Activated CD4-positive, alpha-beta memory T cell treated with anti-CD3 and anti-CD28 coated beads for 36 hours (primary cell): ENCODE data around the gene PACRG. TPM values are rescaled to one million over a fixed set of nuclear protein-coding genes. Genes with fewer than 3 reads are reported as not detected.

ENCODE experiments used
- CTCF ChIA-PET: fragments of 350-600 bp; sonication (Branson Sonifier 250); formaldehyde crosslinking; loops from one replicate; lab custom pipeline; 2021; ENCODE audit warnings: antibody characterized with exemption, inconsistent platforms; lab: Charles Lee
- POLR2A ChIA-PET: fragments of 350-600 bp; sonication (Branson Sonifier 250); formaldehyde crosslinking; loops from one replicate; lab custom pipeline; 2021; ENCODE audit warnings: antibody characterized with exemption; lab: Charles Lee
- DNase-seq: peaks from one replicate; pipeline ENCODE4 v3.0.0-alpha.2; 2020
- H3K27ac Mint-ChIP-seq: one replicate; pipeline ENCODE4 v1.8.0; 2021; ENCODE audit warnings: mixed read lengths
- H3K27me3 Mint-ChIP-seq: one replicate; pipeline ENCODE4 v1.8.0; 2021; ENCODE audit warnings: mixed read lengths
- H3K36me3 Mint-ChIP-seq: one replicate; pipeline ENCODE4 v1.8.0; 2021; ENCODE audit warnings: mixed read lengths
- H3K4me1 Mint-ChIP-seq: one replicate; pipeline ENCODE4 v1.8.0; 2021; ENCODE audit warnings: low read depth, mixed read lengths
- H3K4me3 Mint-ChIP-seq: one replicate; pipeline ENCODE4 v1.8.0; 2021; ENCODE audit warnings: mild to moderate bottlenecking, mixed read lengths
- H3K9me3 Mint-ChIP-seq: one replicate; pipeline ENCODE4 v1.8.0; 2021; ENCODE audit warnings: mixed read lengths
- intact Hi-C: fragments of 100-400 bp; cut with micrococcal nuclease; formaldehyde crosslinking; loops from one replicate; pipeline ENCODE4 v1.15.1; 2023
- total RNA-seq, 2 experiments: library from RNA; stranded (reverse); gene quantifications; one replicate each; pipeline ENCODE4 v1.2.3, GENCODE V29; 2021

PACRG gene
- total RNA-seq, 2 experiments from 2014 or later = not detected

DNA sequence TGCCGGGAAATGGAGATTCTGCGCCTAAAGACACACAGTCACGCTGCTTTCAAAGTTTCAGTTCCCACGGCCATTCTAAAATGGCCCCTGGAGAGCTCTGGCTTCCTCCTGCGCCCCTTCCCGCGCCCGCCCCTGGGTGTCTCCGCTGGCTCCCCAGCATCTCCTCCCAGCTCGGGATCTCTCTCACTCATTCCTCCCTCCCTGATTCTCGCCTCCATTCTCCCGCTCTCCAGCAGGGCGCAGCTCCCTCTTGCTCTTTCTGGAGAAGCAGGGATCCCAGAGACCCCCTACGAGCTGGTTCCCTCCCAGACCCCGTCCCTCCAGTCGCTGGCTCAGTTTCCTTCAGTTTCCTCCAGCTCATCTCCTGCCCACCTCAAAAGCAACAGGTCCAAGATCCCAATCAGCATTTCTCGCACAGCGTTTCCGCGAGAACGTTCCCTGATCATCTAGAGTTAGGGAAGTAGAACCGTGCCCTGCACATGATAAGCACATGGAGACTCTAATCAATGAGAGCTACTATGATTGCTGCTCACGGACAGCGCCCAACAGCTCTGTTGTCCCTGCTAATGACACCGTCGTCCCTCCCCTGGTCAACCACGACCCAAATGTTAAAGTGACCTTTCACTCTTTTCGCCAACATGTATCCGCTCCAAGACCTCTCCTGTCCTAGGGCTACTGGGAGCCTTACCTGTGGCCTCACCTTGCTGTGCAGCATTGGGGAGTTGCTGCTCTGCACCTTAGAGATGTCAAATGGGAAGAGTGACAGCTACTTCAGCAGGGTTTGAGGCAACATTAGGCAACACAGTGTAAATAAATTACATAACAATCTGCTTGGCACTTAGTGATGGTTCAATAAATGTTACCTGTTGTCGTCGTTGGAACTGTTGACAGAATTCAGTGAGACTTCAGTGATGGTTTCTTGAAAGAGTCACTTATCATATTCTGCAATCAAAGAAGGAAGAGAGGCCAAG lies 468.2 kb downstream of the PACRG start:
- no peak for DNase-seq
- H3K27ac Mint-ChIP-seq = no peak overlapping the region
- H3K4me1 Mint-ChIP-seq = no peaks in the 10 kb centered on the region
- no peaks in the 10 kb centered on the region for H3K36me3 Mint-ChIP-seq
- H3K9me3 Mint-ChIP-seq = no peaks in the 10 kb centered on the region
- POLR2A ChIA-PET = no interaction called here
- H3K4me3 Mint-ChIP-seq = no peak overlapping the region
- H3K27me3 Mint-ChIP-seq = peaks cover 6% of the 10 kb centered on the region
- CTCF ChIA-PET = no interaction called here
- intact Hi-C loops = no loop called here

DNA sequence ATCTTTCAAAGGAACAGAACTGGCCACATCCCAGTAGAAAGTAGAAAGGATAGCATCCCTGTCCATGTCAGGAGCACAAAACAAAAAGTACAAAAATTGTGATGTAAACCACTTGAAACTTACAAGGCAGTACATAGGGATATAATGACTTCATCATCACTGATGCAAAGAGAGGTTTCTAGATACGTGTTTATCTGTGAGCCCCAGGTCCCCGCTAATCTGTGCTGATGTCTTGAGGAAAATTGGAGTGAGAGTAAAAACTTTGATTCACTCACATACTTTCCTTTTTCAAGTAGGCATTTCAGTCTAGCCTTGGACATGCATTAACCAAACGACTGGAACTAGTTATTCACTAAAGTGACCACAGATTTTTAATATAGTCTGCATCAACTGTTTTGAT lies 470.1 kb downstream of the PACRG start:
- H3K36me3 Mint-ChIP-seq = no peaks in the 10 kb centered on the region
- intact Hi-C loops = no loop called here
- ChIA-PET CTCF (no interaction called here), POLR2A (no interaction called here)
- no peak overlapping the region for H3K27ac Mint-ChIP-seq
- DNase-seq = no peak
- no peak overlapping the region for H3K4me3 Mint-ChIP-seq
- peaks cover 2% of the 10 kb centered on the region for H3K27me3 Mint-ChIP-seq
- no peaks in the 10 kb centered on the region for H3K4me1 Mint-ChIP-seq
- H3K9me3 Mint-ChIP-seq = no peaks in the 10 kb centered on the region

DNA sequence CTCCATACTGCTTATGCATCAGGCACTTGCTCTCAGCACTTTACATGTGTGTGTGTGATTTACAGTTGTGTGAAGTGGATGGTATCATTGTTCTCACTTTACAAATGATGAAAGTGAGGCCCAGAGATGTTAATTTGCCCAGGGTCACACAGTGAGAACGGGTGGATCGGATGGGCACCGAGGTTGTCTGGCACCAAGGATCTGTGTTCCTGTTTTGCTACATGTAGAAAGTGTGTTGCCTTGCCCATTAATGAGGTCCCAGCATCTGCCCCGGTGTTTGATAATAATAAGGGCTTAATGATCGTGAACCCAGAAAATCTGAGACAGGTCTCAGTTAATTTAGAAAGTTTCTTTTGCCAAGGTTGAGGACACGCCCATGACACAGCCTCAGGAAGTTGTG lies 470.6 kb downstream of the PACRG start:
- H3K27me3 Mint-ChIP-seq = peaks cover 2% of the 10 kb centered on the region
- DNase-seq = no peak
- no peaks in the 10 kb centered on the region for H3K4me1 Mint-ChIP-seq
- H3K9me3 Mint-ChIP-seq = no peaks in the 10 kb centered on the region
- H3K36me3 Mint-ChIP-seq = no peaks in the 10 kb centered on the region
- no peak overlapping the region for H3K27ac Mint-ChIP-seq
- intact Hi-C loops = no loop called here
- H3K4me3 Mint-ChIP-seq = no peak overlapping the region
- POLR2A ChIA-PET = no interaction called here
- CTCF ChIA-PET = no interaction called here

- Mint-ChIP-seq H3K4me1 (no peaks in the 10 kb centered on the region), H3K9me3 (no peaks in the 10 kb centered on the region), H3K27me3 (peaks cover 2% of the 10 kb centered on the region), H3K27ac (no peak overlapping the region), H3K36me3 (no peaks in the 10 kb centered on the region), H3K4me3 (no peak overlapping the region)
- POLR2A ChIA-PET = no interaction called here
- CTCF ChIA-PET = no interaction called here
- no peak for DNase-seq
- intact Hi-C loops = no loop called here
These were observed 471.6 kb downstream of the PACRG start for GRCh38 chr6:163199371-163199770.

- H3K9me3 Mint-ChIP-seq = no peaks in the 10 kb centered on the region
- H3K4me1 Mint-ChIP-seq = no peaks in the 10 kb centered on the region
- CTCF ChIA-PET = no interaction called here
- no peak for DNase-seq
- H3K27ac Mint-ChIP-seq = no peak overlapping the region
- peaks cover 2% of the 10 kb centered on the region for H3K27me3 Mint-ChIP-seq
- POLR2A ChIA-PET = no interaction called here
- intact Hi-C loops = no loop called here
- no peaks in the 10 kb centered on the region for H3K36me3 Mint-ChIP-seq
- no peak overlapping the region for H3K4me3 Mint-ChIP-seq
These were observed 472.5 kb downstream of the PACRG start for GRCh38 chr6:163200289-163200688.

DNA sequence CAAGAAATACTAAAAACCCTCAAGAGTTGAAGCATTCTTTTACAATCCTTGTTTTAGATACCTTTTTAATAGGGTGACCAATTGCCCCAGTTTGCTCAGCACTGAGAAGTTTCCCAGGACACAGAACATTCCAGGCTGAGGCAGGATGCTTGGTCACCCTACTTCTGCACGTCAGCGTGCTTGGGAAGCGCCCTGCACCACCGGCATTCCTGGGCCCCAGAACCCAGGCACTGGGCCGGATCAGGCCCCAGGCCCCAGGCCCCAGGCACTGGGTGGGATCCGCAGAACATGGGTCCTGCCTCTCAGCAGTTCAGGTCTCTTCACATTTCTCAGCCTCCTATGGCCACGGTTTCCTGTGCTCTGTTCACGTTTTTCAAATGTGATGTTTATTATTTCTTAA lies 472.9 kb downstream of the PACRG start:
- intact Hi-C loops = no loop called here
- Mint-ChIP-seq H3K36me3 (no peaks in the 10 kb centered on the region), H3K9me3 (no peaks in the 10 kb centered on the region), H3K4me3 (no peak overlapping the region), H3K27me3 (peaks cover 2% of the 10 kb centered on the region), H3K27ac (no peak overlapping the region), H3K4me1 (no peaks in the 10 kb centered on the region)
- ChIA-PET CTCF (no interaction called here), POLR2A (no interaction called here)
- no peak for DNase-seq

DNA sequence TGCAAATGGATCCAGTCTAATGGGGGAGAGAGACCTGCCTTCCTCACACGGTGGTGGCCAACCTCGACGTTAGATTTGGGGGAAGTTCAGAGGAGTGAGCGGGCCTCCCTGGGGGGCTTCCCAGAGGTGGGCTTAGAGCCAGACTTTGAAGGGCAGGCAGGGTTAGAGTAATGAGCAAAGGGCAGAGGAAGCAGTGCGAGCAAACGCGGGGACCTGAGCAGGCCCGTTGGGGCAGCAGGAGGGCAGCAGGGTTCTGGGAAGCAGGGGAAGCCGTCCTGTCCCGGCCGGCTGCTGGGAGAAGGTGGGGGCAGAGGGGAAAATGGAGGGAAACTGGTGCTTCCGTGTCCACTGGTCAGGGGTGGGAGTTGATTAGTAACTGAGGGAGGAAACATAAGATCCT lies 474.1 kb downstream of the PACRG start:
- Mint-ChIP-seq H3K9me3 (no peaks in the 10 kb centered on the region), H3K4me1 (no peaks in the 10 kb centered on the region), H3K4me3 (no peak overlapping the region), H3K27me3 (peaks cover 2% of the 10 kb centered on the region), H3K27ac (no peak overlapping the region), H3K36me3 (no peaks in the 10 kb centered on the region)
- intact Hi-C loops = no loop called here
- no peak for DNase-seq
- CTCF ChIA-PET = no interaction called here
- POLR2A ChIA-PET = no interaction called here

- Mint-ChIP-seq H3K27ac (no peak overlapping the region), H3K36me3 (no peaks in the 10 kb centered on the region), H3K4me3 (no peak overlapping the region), H3K4me1 (no peaks in the 10 kb centered on the region), H3K27me3 (peaks cover 2% of the 10 kb centered on the region), H3K9me3 (no peaks in the 10 kb centered on the region)
- CTCF ChIA-PET = no interaction called here
- intact Hi-C loops = no loop called here
- DNase-seq = no peak
- POLR2A ChIA-PET = no interaction called here
These were observed 478.4 kb downstream of the PACRG start for GRCh38 chr6:163206196-163206595.

GRCh38 chr6:163207431-163208383 lies 479.9 kb downstream of the PACRG start:
- Mint-ChIP-seq H3K27ac (no peak overlapping the region), H3K9me3 (peaks cover 8% of the 10 kb centered on the region), H3K4me3 (no peak overlapping the region), H3K36me3 (no peaks in the 10 kb centered on the region), H3K4me1 (no peaks in the 10 kb centered on the region), H3K27me3 (peaks cover under 1% of the 10 kb centered on the region)
- intact Hi-C loops = no loop called here
- POLR2A ChIA-PET = no interaction called here
- DNase-seq = no peak
- CTCF ChIA-PET = no interaction called here

- Mint-ChIP-seq H3K4me3 (no peak overlapping the region), H3K4me1 (no peaks in the 10 kb centered on the region), H3K27me3 (no peaks in the 10 kb centered on the region), H3K36me3 (no peaks in the 10 kb centered on the region), H3K27ac (no peak overlapping the region), H3K9me3 (peaks cover 8% of the 10 kb centered on the region)
- CTCF ChIA-PET = no interaction called here
- POLR2A ChIA-PET = interaction anchor here (0.7 kb wide), 1 partner anchor 138 kb away, joined by 4 read pairs; no protein-coding TSS in a partner anchor
- no peak for DNase-seq
- intact Hi-C loops = no loop called here
These were observed 481.2 kb downstream of the PACRG start for GRCh38 chr6:163209005-163209404.

DNA sequence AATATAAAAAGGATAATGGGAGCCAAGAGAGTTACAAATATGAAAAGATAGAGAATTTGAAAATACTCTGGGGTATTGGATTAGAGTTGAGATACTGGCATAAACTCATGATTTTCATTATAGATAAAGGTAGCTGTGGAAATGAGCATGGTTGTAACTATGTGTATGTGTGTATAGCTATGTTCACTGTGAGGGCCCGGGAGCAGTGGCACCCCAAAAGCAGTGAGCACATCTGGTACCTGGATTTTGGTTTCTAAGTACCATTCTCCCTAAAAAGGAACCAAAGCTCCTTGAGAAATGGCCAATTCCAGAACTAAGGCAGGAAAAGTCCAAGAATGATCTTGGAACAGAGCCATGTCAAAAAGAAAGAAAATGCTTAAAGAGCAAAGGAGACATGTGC lies 484.3 kb downstream of the PACRG start:
- Mint-ChIP-seq H3K27ac (no peak overlapping the region), H3K36me3 (no peaks in the 10 kb centered on the region), H3K4me1 (no peaks in the 10 kb centered on the region), H3K9me3 (peaks cover 8% of the 10 kb centered on the region), H3K4me3 (no peak overlapping the region), H3K27me3 (peaks cover 3% of the 10 kb centered on the region)
- ChIA-PET CTCF (no interaction called here), POLR2A (no interaction called here)
- intact Hi-C loops = no loop called here
- DNase-seq = no peak

GRCh38 chr6:163214259-163214658 lies 486.5 kb downstream of the PACRG start:
- DNase-seq = no peak
- POLR2A ChIA-PET = no interaction called here
- CTCF ChIA-PET = no interaction called here
- peaks cover 8% of the 10 kb centered on the region for H3K9me3 Mint-ChIP-seq
- H3K4me3 Mint-ChIP-seq = no peak overlapping the region
- H3K27ac Mint-ChIP-seq = no peak overlapping the region
- intact Hi-C loops = no loop called here
- peaks cover 6% of the 10 kb centered on the region for H3K27me3 Mint-ChIP-seq
- H3K4me1 Mint-ChIP-seq = no peaks in the 10 kb centered on the region
- no peaks in the 10 kb centered on the region for H3K36me3 Mint-ChIP-seq
